ENCODE data around the gene MARCHF7. TPM values are rescaled to one million over a fixed set of nuclear protein-coding genes. Genes with fewer than 3 reads are reported as not detected.

The MARCHF7 gene
- total RNA-seq, 1 donor from 2014 or later: 105 TPM

GRCh38 chr2:159725713-159726112, 13.4 kb downstream of the MARCHF7 start:
- TF ChIP-seq CTCF (IDR thresholded peaks at IDR 0.05; ENCODE audit: insufficient read depth, low read depth, low read length): no peak
- TF ChIP-seq EZH2 (IDR thresholded peaks at IDR 0.05; ENCODE audit: insufficient read depth, low read length): no peak
- Histone ChIP-seq H2AFZ (ENCODE audit: low read depth, low read length) (no peak overlapping the region), H3K4me3 (ENCODE audit: insufficient read depth, low read depth, low read length) (no peak overlapping the region), H3K36me3 (ENCODE audit: insufficient read depth, low read length) (peaks cover 24% of the 10 kb centered on the region), H3K4me2 (ENCODE audit: low read length) (no peak overlapping the region), H3K9ac (ENCODE audit: low read length) (no peak overlapping the region), H3K27ac (ENCODE audit: low read depth, low read length) (no peak overlapping the region), H3K27me3 (ENCODE audit: insufficient read depth, low read length) (no peaks in the 10 kb centered on the region), H3K79me2 (ENCODE audit: insufficient read depth, low read length) (peaks cover 100% of the 10 kb centered on the region), H3K9me3 (ENCODE audit: insufficient read depth, low read depth, low read length) (no peaks in the 10 kb centered on the region), H4K20me1 (ENCODE audit: insufficient read depth, low read length) (peaks cover 99% of the 10 kb centered on the region), H3K4me1 (ENCODE audit: insufficient read depth, low read length) (no peaks in the 10 kb centered on the region)
- FAIRE-seq (no peak), DNase-seq (ENCODE audit: low read depth) (no peak)
- peaks cover 23% of the 10 kb centered on the region for H3K36me3 Mint-ChIP-seq (ENCODE audit: low read depth, unreplicated experiment)
- H3K4me1 Mint-ChIP-seq (ENCODE audit: low read depth, unreplicated experiment): peaks cover 29% of the 10 kb centered on the region
- H3K27me3 Mint-ChIP-seq (ENCODE audit: low read depth, unreplicated experiment): no peaks in the 10 kb centered on the region
- H3K27ac Mint-ChIP-seq (ENCODE audit: unreplicated experiment): no peak overlapping the region
- peaks cover 6% of the 10 kb centered on the region for H3K9me3 Mint-ChIP-seq (ENCODE audit: unreplicated experiment)
- no peak overlapping the region for H3K4me3 Mint-ChIP-seq (ENCODE audit: unreplicated experiment)

GRCh38 chr2:159728629-159729028, 16.3 kb downstream of the MARCHF7 start:
- no peak overlapping the region for H2AFZ ChIP-seq (ENCODE audit: low read depth, low read length)
- H3K4me1 Mint-ChIP-seq (ENCODE audit: low read depth, unreplicated experiment): peaks cover 13% of the 10 kb centered on the region
- peaks cover 83% of the 10 kb centered on the region for H4K20me1 ChIP-seq (ENCODE audit: insufficient read depth, low read length)
- H3K4me3 Mint-ChIP-seq (ENCODE audit: unreplicated experiment): no peak overlapping the region
- no peak for TF ChIP-seq EZH2 (IDR thresholded peaks at IDR 0.05; ENCODE audit: insufficient read depth, low read length)
- TF ChIP-seq CTCF (IDR thresholded peaks at IDR 0.05; ENCODE audit: insufficient read depth, low read depth, low read length): no peak
- FAIRE-seq (peak; percentile 52), DNase-seq (ENCODE audit: low read depth) (no peak)
- no peak overlapping the region for H3K27ac ChIP-seq (ENCODE audit: low read depth, low read length)
- H3K79me2 ChIP-seq (ENCODE audit: insufficient read depth, low read length): peaks cover 98% of the 10 kb centered on the region
- H3K4me1 ChIP-seq (ENCODE audit: insufficient read depth, low read length): no peaks in the 10 kb centered on the region
- peaks cover 31% of the 10 kb centered on the region for H3K36me3 ChIP-seq (ENCODE audit: insufficient read depth, low read length)
- H3K27me3 ChIP-seq (ENCODE audit: insufficient read depth, low read length): no peaks in the 10 kb centered on the region
- H3K4me3 ChIP-seq (ENCODE audit: insufficient read depth, low read depth, low read length): no peak overlapping the region
- peaks cover 21% of the 10 kb centered on the region for H3K36me3 Mint-ChIP-seq (ENCODE audit: low read depth, unreplicated experiment)
- peaks cover 4% of the 10 kb centered on the region for H3K9me3 Mint-ChIP-seq (ENCODE audit: unreplicated experiment)
- H3K27ac Mint-ChIP-seq (ENCODE audit: unreplicated experiment): no peak overlapping the region
- H3K9ac ChIP-seq (ENCODE audit: low read length): no peak overlapping the region
- no peak overlapping the region for H3K4me2 ChIP-seq (ENCODE audit: low read length)
- H3K9me3 ChIP-seq (ENCODE audit: insufficient read depth, low read depth, low read length): no peaks in the 10 kb centered on the region
- H3K27me3 Mint-ChIP-seq (ENCODE audit: low read depth, unreplicated experiment): no peaks in the 10 kb centered on the region

GRCh38 chr2:159735648-159736047, 23.3 kb downstream of the MARCHF7 start:
- H4K20me1 ChIP-seq (ENCODE audit: insufficient read depth, low read length): peaks cover 84% of the 10 kb centered on the region
- peaks cover 39% of the 10 kb centered on the region for H3K36me3 ChIP-seq (ENCODE audit: insufficient read depth, low read length)
- peak overlapping the region; percentile 0 for H3K9ac ChIP-seq (ENCODE audit: low read length)
- DNase-seq (ENCODE audit: low read depth) (no peak), FAIRE-seq (no peak)
- H3K4me1 Mint-ChIP-seq (ENCODE audit: low read depth, unreplicated experiment): peaks cover 31% of the 10 kb centered on the region
- H3K79me2 ChIP-seq (ENCODE audit: insufficient read depth, low read length): peaks cover 98% of the 10 kb centered on the region
- H3K27me3 ChIP-seq (ENCODE audit: insufficient read depth, low read length): no peaks in the 10 kb centered on the region
- peaks cover 24% of the 10 kb centered on the region for H3K36me3 Mint-ChIP-seq (ENCODE audit: low read depth, unreplicated experiment)
- peak overlapping the region; percentile 4 for H3K4me2 ChIP-seq (ENCODE audit: low read length)
- TF ChIP-seq EZH2 (IDR thresholded peaks at IDR 0.05; ENCODE audit: insufficient read depth, low read length) (no peak), CTCF (IDR thresholded peaks at IDR 0.05; ENCODE audit: insufficient read depth, low read depth, low read length) (no peak)
- no peaks in the 10 kb centered on the region for H3K27me3 Mint-ChIP-seq (ENCODE audit: low read depth, unreplicated experiment)
- no peak overlapping the region for H3K4me3 Mint-ChIP-seq (ENCODE audit: unreplicated experiment)
- peak overlapping the region; percentile 33 for H3K27ac ChIP-seq (ENCODE audit: low read depth, low read length)
- H3K4me1 ChIP-seq (ENCODE audit: insufficient read depth, low read length): peaks cover 6% of the 10 kb centered on the region
- peak overlapping the region; percentile 41 for H3K27ac Mint-ChIP-seq (ENCODE audit: unreplicated experiment)
- no peak overlapping the region for H3K4me3 ChIP-seq (ENCODE audit: insufficient read depth, low read depth, low read length)
- H2AFZ ChIP-seq (ENCODE audit: low read depth, low read length): no peak overlapping the region
- H3K9me3 ChIP-seq (ENCODE audit: insufficient read depth, low read depth, low read length): no peaks in the 10 kb centered on the region
- H3K9me3 Mint-ChIP-seq (ENCODE audit: unreplicated experiment): no peaks in the 10 kb centered on the region

Data from astrocyte (in vitro differentiated cells and primary cell).